Measurements from ENCODE around the gene PITPNC1.

DNA sequence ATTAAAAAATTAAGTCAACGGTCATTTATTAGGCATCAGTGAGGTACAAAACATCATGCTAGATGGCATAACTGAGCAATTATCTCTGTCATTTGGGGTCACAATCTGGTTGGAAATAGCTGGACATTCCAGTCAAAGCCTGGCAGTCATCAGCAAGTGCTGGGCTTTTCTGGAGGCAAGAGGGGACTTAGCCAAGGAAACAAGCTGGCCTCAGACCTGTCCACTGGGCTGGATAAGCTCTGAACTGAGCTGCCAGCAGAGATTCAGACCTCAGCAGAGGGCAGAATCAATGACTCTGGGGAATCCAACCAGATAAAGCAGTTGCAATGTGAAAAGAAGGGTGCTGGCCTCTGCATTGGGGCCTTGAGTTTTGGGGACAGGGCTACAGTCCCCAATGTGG, 178.8 kb downstream of the PITPNC1 start:
- TF ChIP-seq NR2F2 (IDR thresholded peaks at IDR 0.05; ENCODE audit: borderline replicate concordance, low read depth) (no peak), ZFP37 (CRISPR knock-in tag; IDR thresholded peaks at IDR 0.05; ENCODE audit: borderline replicate concordance) (no peak), EP300 (IDR thresholded peaks at IDR 0.05; ENCODE audit: low read depth in 2 of 2, low read length in 2 of 2) (no peak), EP300 (CRISPR knock-in tag; IDR thresholded peaks at IDR 0.05; ENCODE audit: borderline replicate concordance) (no peak), STAG1 (CRISPR knock-in tag; IDR thresholded peaks at IDR 0.05) (no peak), ATF7 (IDR thresholded peaks at IDR 0.05) (no peak), ATF7 (CRISPR knock-in tag; IDR thresholded peaks at IDR 0.05) (no peak)
- TF ChIP-seq, protein P1, sequence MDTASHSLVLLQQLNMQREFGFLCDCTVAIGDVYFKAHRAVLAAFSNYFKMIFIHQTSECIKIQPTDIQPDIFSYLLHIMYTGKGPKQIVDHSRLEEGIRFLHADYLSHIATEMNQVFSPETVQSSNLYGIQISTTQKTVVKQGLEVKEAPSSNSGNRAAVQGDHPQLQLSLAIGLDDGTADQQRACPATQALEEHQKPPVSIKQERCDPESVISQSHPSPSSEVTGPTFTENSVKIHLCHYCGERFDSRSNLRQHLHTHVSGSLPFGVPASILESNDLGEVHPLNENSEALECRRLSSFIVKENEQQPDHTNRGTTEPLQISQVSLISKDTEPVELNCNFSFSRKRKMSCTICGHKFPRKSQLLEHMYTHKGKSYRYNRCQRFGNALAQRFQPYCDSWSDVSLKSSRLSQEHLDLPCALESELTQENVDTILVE (CRISPR knock-in tag; IDR thresholded peaks at IDR 0.05) = no peak
